Neural cell (in vitro differentiated cells): ENCODE measurements around the gene TSPAN3. TPM values are rescaled to one million over a fixed set of nuclear protein-coding genes. Genes with fewer than 3 reads are reported as not detected.
A peak's percentile ranks its signal among the peaks of the same experiment; 100 is the strongest.

Experiments used
- H2AFZ ChIP-seq: fragments of 200-600, 300-800 bp; sonication (generic), shearing (Covaris generic); 2 replicates; pipeline ENCODE4 v1.6.0; 2014; ENCODE audit warnings: low read depth, mild to moderate bottlenecking, antibody characterized with exemption, low read length, moderate library complexity
- H3F3A ChIP-seq: fragments of 200-600 bp; shearing (Covaris generic); 2 replicates; pipeline ENCODE4 v1.6.1; 2016; ENCODE audit warnings: mild to moderate bottlenecking, moderate library complexity, mixed read lengths, antibody characterized with exemption, low read length; ENCODE audit not compliant: insufficient read depth, poor library complexity, severe bottlenecking
- H3K27ac ChIP-seq: fragments of 200-600, 300-800 bp; sonication (generic), shearing (Covaris generic); 2 replicates; pipeline ENCODE4 v1.5.1; 2014; ENCODE audit warnings: mild to moderate bottlenecking, low read length, moderate library complexity
- H3K27me3 ChIP-seq: fragments of 300-800, 200-600 bp; sonication (generic), shearing (Covaris generic); 2 replicates; pipeline ENCODE4 v1.6.0; 2014; ENCODE audit warnings: mild to moderate bottlenecking, low read depth, low read length, moderate library complexity; ENCODE audit not compliant: insufficient read depth
- H3K36me3 ChIP-seq: fragments of 300-800, 200-600 bp; sonication (generic), shearing (Covaris generic); 2 replicates; pipeline ENCODE4 v1.5.1; 2014; ENCODE audit warnings: mild to moderate bottlenecking, antibody characterized with exemption, low read length, moderate library complexity; ENCODE audit not compliant: insufficient read depth
- H3K4me2 ChIP-seq: fragments of 300-800, 200-600 bp; sonication (generic), shearing (Covaris generic); 2 replicates; pipeline ENCODE4 v1.6.0; 2014; ENCODE audit warnings: mild to moderate bottlenecking, low read length
- H3K4me3 ChIP-seq: fragments of 300-800, 200-600 bp; sonication (generic), shearing (Covaris generic); 2 replicates; pipeline ENCODE4 v1.5.1; 2014; ENCODE audit warnings: mild to moderate bottlenecking, low read length, moderate library complexity
- H3K79me2 ChIP-seq: fragments of 200-600 bp; shearing (Covaris generic); replicated peaks from 2 replicates; pipeline ENCODE4 v1.6.0; 2014; ENCODE audit warnings: mild to moderate bottlenecking, low read length, moderate library complexity; ENCODE audit not compliant: insufficient read depth
- H3K9ac ChIP-seq: fragments of 300-800, 200-600 bp; sonication (generic), shearing (Covaris generic); 2 replicates; pipeline ENCODE4 v1.6.1; 2016; ENCODE audit warnings: mild to moderate bottlenecking, low read length, mixed read lengths
- H3K9me2 ChIP-seq: fragments of 200-600 bp; shearing (Covaris generic); 2 replicates; pipeline ENCODE4 v1.6.1; 2016; ENCODE audit warnings: mild to moderate bottlenecking, low read length, mixed read lengths; ENCODE audit not compliant: insufficient read depth
- H3K9me3 ChIP-seq: fragments of 200-600, 300-800 bp; sonication (generic), shearing (Covaris generic); 2 replicates; pipeline ENCODE4 v1.6.1; 2016; ENCODE audit warnings: mild to moderate bottlenecking, mixed run types, low read length, moderate library complexity, mixed read lengths
- H4K20me1 ChIP-seq: fragments of 200-600 bp; shearing (Covaris generic); 2 replicates; pipeline ENCODE4 v1.6.1; 2016; ENCODE audit warnings: mild to moderate bottlenecking, mixed run types; ENCODE audit not compliant: insufficient read depth
- CTCF ChIP-seq: fragments of 450-650 bp; IDR thresholded peaks from 2 replicates; pipeline ENCODE4 v1.5.1; 2014; ENCODE audit warnings: antibody characterized with exemption, mild to moderate bottlenecking, moderate library complexity; ENCODE audit not compliant: poor library complexity, severe bottlenecking
- EP300 ChIP-seq: fragments of 450-650 bp; conservative IDR thresholded peaks from 2 replicates; pipeline ENCODE4 v1.6.1; 2014; ENCODE audit warnings: antibody characterized with exemption, mild to moderate bottlenecking, moderate library complexity; ENCODE audit not compliant: poor library complexity, severe bottlenecking
- RAD21 ChIP-seq: fragments of 450-650 bp; conservative IDR thresholded peaks from 2 replicates; pipeline ENCODE4 v1.6.1; 2014; ENCODE audit warnings: antibody characterized with exemption, mild to moderate bottlenecking, moderate library complexity
- REST ChIP-seq: IDR thresholded peaks from 2 replicates; pipeline ENCODE4 v1.6.1; 2012; ENCODE audit warnings: borderline replicate concordance
- SMC3 ChIP-seq: fragments of 450-650 bp; conservative IDR thresholded peaks from 2 replicates; pipeline ENCODE4 v1.6.1; 2014; ENCODE audit warnings: antibody characterized with exemption, mild to moderate bottlenecking, moderate library complexity; ENCODE audit not compliant: poor library complexity
- polyA plus RNA-seq: library from polyadenylated mRNA; depleted of rRNA; stranded (reverse); fragments of >200 nt; gene quantifications from 2 replicates; pipeline ENCODE4 v1.2.3, GENCODE V29; 2014

TSPAN3 gene
- polyA plus RNA-seq, 1 donor from 2014 or later = 815 TPM

DNA sequence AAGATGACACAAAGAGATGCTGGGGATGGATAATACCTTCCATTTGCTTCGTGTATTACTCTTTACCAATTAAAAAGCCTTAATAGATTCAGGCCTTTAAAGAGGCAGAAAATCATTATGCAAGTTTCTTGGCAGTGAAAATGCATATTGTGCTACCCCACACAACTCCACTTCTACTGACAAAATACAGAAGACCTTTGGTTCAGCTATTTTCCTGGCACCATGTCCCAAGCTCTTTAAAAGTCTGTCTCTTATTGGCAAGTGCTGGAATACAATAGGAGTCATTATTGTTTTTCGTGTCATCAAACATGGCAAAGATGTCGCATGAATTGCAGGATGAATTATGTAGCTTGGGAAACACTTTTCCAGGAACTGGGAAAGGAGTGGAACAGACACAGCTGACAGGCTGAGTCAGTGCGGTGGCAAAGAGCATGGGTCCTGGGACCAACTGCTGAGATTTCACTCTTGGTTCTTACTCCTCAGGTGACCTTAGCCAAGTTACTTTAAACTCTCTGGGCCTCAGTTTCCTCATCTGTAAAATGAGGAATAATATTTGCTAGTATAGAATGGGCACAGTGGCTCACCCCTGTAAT, 5.5 kb upstream of the TSPAN3 start:
- no peak overlapping the region for H3K27ac ChIP-seq
- H4K20me1 ChIP-seq = no peaks in the 10 kb centered on the region
- no peak overlapping the region for H3K4me3 ChIP-seq
- no peaks in the 10 kb centered on the region for H3K79me2 ChIP-seq
- H3K36me3 ChIP-seq = no peaks in the 10 kb centered on the region
- H3K4me2 ChIP-seq = no peak overlapping the region
- H3K9me3 ChIP-seq = no peaks in the 10 kb centered on the region
- no peaks in the 10 kb centered on the region for H3K9me2 ChIP-seq
- no peak overlapping the region for H3K9ac ChIP-seq
- H3F3A ChIP-seq = no peaks in the 10 kb centered on the region
- no peaks in the 10 kb centered on the region for H3K27me3 ChIP-seq
- TF ChIP-seq REST = peak; percentile 35
- TF ChIP-seq SMC3 = no peak
- H2AFZ ChIP-seq = no peak overlapping the region

GRCh38 chr15:77075528-77075927, 4.6 kb upstream of the TSPAN3 start:
- H3K36me3 ChIP-seq = no peaks in the 10 kb centered on the region
- H3K9me3 ChIP-seq = no peaks in the 10 kb centered on the region
- H3K4me2 ChIP-seq = no peak overlapping the region
- H3F3A ChIP-seq = no peaks in the 10 kb centered on the region
- TF ChIP-seq CTCF = no peak
- TF ChIP-seq RAD21 = no peak
- TF ChIP-seq SMC3 = no peak
- TF ChIP-seq EP300 = no peak
- no peak for TF ChIP-seq REST
- no peaks in the 10 kb centered on the region for H3K9me2 ChIP-seq
- H3K27ac ChIP-seq = no peak overlapping the region
- no peak overlapping the region for H2AFZ ChIP-seq
- no peaks in the 10 kb centered on the region for H3K27me3 ChIP-seq
- H3K4me3 ChIP-seq = no peak overlapping the region
- no peaks in the 10 kb centered on the region for H4K20me1 ChIP-seq
- no peaks in the 10 kb centered on the region for H3K79me2 ChIP-seq
- no peak overlapping the region for H3K9ac ChIP-seq
